RWPE2 (cell line): ENCODE data around the gene CALCA.
"Not testable (repeated sequence)": the region's sequence is repeated elsewhere in the genome, so short reads cannot be mapped to it uniquely, and the experiment has no call there.

Experiments used
- ATAC-seq: fragments of 200-7000 bp; cut with Tn5 transposase; 3 replicates; pipeline ENCODE4 v1.9.1; 2021; ENCODE audit warnings: low read depth
- DNase-seq: peaks from one replicate; pipeline ENCODE4 v3.0.0-alpha.2; 2020; ENCODE audit warnings: low spot score
- H3K27ac ChIP-seq: fragments of 450-650 bp; 2 replicates; pipeline ENCODE4 v1.5.1; 2017; ENCODE audit warnings: mild to moderate bottlenecking; ENCODE audit not compliant: poor library complexity, severe bottlenecking
- H3K27me3 ChIP-seq: fragments of 250-450 bp; sonication (Bioruptor Pico); 2 replicates; pipeline ENCODE4 v1.5.1; 2021; ENCODE audit warnings: mild to moderate bottlenecking, moderate library complexity; ENCODE audit not compliant: insufficient read depth, poor library complexity, severe bottlenecking
- H3K36me3 ChIP-seq: fragments of 250-450 bp; sonication (Bioruptor Pico); 2 replicates; pipeline ENCODE4 v1.5.1; 2020; ENCODE audit warnings: low read depth, mild to moderate bottlenecking, moderate library complexity
- H3K4me1 ChIP-seq: fragments of 250-450 bp; sonication (Bioruptor Pico); 2 replicates; pipeline ENCODE4 v1.5.1; 2021; ENCODE audit warnings: mild to moderate bottlenecking, moderate library complexity; ENCODE audit not compliant: insufficient read depth, poor library complexity, severe bottlenecking
- H3K4me3 ChIP-seq: fragments of 250-450 bp; sonication (Bioruptor Pico); 2 replicates; pipeline ENCODE4 v1.5.1; 2021; ENCODE audit warnings: mild to moderate bottlenecking, moderate library complexity; ENCODE audit not compliant: severe bottlenecking
- H3K9me3 ChIP-seq: fragments of 250-450 bp; sonication (Bioruptor Pico); 2 replicates; pipeline ENCODE4 v1.5.1; 2021; ENCODE audit warnings: mild to moderate bottlenecking, moderate library complexity; ENCODE audit not compliant: severe bottlenecking
- TF ChIP-seq, protein P1 (sequence below): fragments of 450-650 bp; IDR thresholded peaks from one replicate; pipeline ENCODE4 v1.5.1; 2017; ENCODE audit warnings: mild to moderate bottlenecking, moderate library complexity; ENCODE audit not compliant: poor library complexity, severe bottlenecking

CALCA gene

GRCh38 chr11:14971865-14972580 is at the start of gene CALCA:
TSS of gene CALCA (minus strand) at chr11:14972351. CDS start at chr11:14971192, 1,159 bp downstream.
- TF ChIP-seq, protein P1, sequence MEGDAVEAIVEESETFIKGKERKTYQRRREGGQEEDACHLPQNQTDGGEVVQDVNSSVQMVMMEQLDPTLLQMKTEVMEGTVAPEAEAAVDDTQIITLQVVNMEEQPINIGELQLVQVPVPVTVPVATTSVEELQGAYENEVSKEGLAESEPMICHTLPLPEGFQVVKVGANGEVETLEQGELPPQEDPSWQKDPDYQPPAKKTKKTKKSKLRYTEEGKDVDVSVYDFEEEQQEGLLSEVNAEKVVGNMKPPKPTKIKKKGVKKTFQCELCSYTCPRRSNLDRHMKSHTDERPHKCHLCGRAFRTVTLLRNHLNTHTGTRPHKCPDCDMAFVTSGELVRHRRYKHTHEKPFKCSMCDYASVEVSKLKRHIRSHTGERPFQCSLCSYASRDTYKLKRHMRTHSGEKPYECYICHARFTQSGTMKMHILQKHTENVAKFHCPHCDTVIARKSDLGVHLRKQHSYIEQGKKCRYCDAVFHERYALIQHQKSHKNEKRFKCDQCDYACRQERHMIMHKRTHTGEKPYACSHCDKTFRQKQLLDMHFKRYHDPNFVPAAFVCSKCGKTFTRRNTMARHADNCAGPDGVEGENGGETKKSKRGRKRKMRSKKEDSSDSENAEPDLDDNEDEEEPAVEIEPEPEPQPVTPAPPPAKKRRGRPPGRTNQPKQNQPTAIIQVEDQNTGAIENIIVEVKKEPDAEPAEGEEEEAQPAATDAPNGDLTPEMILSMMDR = no peak
- Histone ChIP-seq H3K4me1 (no peaks in the 10 kb centered on the region), H3K4me3 (no peak within 1 kb of the TSS), H3K36me3 (no peaks in the 10 kb centered on the region), H3K9me3 (no peaks in the 10 kb centered on the region), H3K27ac (no peak within 1 kb of the TSS), H3K27me3 (peaks cover 62% of the 10 kb centered on the region)
- DNase-seq = no peak
- ATAC-seq = peak; percentile 37; the same call in 1 of the 3 replicates

DNA sequence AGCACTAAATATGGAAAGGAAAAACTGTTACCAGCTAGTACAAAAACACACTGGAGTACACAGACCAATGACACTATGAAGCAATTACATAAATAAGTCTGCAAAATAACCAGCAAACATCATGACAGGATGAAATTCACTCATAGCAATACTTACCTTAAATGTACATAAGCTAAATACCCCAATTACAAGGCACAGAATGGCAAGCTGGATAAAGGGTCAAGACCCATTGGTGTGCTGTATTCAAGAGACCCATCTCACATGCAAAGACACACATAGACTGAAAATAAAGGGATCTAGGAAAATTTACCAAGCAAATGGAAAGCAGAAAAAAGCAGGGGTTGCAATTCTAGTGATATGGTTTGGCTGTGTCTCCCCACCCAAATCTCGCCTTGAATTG is 44.0 kb upstream of the CALCA start:
- TF ChIP-seq, protein P1 = no peak
- Histone ChIP-seq H3K27ac (no peak overlapping the region), H3K36me3 (no peaks in the 10 kb centered on the region), H3K4me1 (no peaks in the 10 kb centered on the region), H3K9me3 (no peaks in the 10 kb centered on the region), H3K4me3 (no peak overlapping the region), H3K27me3 (peaks cover 4% of the 10 kb centered on the region)
- no peak for DNase-seq
- ATAC-seq = no peak

- Histone ChIP-seq H3K4me1 (no peaks in the 10 kb centered on the region), H3K36me3 (no peaks in the 10 kb centered on the region), H3K4me3 (no peak overlapping the region), H3K27ac (no peak overlapping the region), H3K9me3 (no peaks in the 10 kb centered on the region), H3K27me3 (peaks cover 6% of the 10 kb centered on the region)
- ATAC-seq (no peak), DNase-seq (no peak)
- TF ChIP-seq, protein P1 = no peak
Observed at GRCh38 chr11:15011776-15012345, 39.7 kb upstream of the CALCA start.

GRCh38 chr11:15010865-15011264 is 38.7 kb upstream of the CALCA start:
- Histone ChIP-seq H3K4me3 (no peak overlapping the region), H3K27me3 (peaks cover 6% of the 10 kb centered on the region), H3K27ac (no peak overlapping the region), H3K9me3 (no peaks in the 10 kb centered on the region), H3K4me1 (no peaks in the 10 kb centered on the region), H3K36me3 (no peaks in the 10 kb centered on the region)
- TF ChIP-seq, protein P1 = no peak
- ATAC-seq (no peak), DNase-seq (no peak)

DNA sequence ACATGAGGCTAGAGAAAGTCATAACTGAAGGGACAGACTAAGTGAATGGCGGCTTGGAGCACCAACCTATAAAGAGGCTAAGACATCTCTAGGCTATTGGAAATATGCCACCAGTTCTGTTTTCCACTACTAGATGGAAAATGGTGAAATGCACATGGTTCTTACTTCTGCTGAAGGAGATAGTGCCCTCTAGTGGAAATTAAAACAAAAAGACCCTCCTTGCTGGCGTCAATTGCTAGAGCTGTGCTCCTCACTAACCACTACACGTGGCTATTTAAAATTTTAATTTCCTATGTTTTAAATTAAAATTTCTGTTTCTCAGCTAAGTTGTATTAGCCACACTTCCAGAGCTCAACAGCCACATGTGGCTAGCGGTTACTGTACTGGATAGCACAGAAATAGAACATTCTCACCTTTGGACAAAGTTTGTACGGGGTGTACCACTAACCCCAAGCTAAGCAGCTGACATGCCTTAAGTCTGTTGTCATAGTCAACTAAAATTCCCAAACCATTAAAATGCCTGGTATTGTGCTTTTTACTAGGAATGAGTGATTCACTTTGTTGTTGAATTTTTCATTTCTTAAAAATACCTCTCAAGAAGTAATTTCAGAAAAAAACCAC is 34.1 kb upstream of the CALCA start:
- Histone ChIP-seq H3K9me3 (no peaks in the 10 kb centered on the region), H3K36me3 (no peaks in the 10 kb centered on the region), H3K27ac (no peak overlapping the region), H3K4me1 (no peaks in the 10 kb centered on the region), H3K4me3 (no peak overlapping the region), H3K27me3 (peaks cover 17% of the 10 kb centered on the region)
- ATAC-seq (0 out of 3 replicates have a peak, but pooled peaks have one; percentile 60), DNase-seq (no peak)
- TF ChIP-seq, protein P1 = peak; percentile 76

DNA sequence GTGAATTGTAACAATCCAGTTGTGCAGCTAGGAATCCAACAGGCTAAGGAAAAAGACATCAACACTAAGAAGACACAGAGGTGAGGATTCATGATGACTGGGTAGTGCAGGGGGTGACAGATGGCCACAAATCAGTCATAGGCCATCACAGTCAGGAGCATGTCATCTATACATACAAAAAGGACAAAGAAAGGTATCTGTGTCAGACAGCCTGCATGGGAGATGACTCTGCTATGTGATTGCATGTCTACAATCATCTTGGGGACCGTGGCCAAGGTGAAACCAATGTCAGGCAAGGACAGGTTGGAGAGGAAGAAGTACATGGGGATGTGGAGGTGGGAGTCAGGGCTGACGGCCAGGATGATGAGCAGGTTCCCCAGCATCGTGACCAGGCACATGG is 16.0 kb upstream of the CALCA start:
- H3K27ac ChIP-seq, H3K36me3 ChIP-seq, H3K27me3 ChIP-seq, H3K4me1 ChIP-seq, H3K9me3 ChIP-seq, H3K4me3 ChIP-seq, DNase-seq, ATAC-seq: not testable (repeated sequence)
